ENCODE results near the gene REXO5. TPM values are rescaled to one million over a fixed set of nuclear protein-coding genes. Genes with fewer than 3 reads are reported as not detected.

Gene REXO5
- total and polyA plus RNA-seq, 9 of the 15 experiments (the other 6 are each of a cell fraction or from before 2014, with no cell fraction given), result 10.5 to 45.1 (median 25.4) TPM

DNA sequence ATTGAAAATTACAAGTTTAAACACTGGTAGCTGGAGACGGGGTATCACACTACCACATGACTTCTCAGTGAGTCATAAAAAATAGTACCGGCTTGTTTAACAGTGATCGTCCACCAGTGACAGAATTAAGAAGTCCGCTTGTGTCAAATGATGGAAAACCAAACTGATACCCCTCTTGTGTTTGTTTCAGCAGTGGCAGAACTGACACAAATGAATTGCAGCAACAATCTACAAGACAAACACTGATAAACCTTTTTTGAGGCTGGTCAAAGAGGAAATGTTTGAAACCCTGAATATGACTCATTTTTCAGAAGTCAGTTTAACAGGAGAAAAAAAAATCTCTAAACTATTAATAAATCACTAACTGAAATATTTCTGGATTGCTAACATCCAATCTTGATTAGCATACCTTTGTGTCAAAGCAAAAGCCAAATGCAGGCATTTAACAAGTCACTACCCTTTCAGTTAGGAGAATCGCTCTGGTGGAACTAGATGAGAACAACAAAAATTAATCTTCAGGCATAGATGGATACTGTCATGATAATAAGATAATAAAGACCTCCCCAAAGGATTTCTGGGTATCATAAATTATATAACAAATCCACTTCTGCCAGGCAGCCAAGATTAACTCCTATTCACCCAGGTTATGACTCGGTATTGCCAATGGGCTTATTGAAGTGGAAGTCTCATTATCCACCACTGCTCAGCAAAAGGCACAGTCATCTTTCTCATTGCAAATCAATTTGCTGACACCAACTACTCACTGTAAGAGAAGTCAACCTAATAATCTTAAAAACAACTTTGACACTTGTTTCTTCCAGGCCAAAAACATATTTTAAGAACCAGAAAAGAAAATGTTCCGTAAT lies 73.1 kb downstream of the REXO5 start:
- intact Hi-C loops (cut with micrococcal nuclease), result no loop called here
- no peak overlapping the region for H3K27ac ChIP-seq (ENCODE audit: extremely low read depth, low read depth, low read length)
- no peaks in the 10 kb centered on the region for H3K36me3 ChIP-seq (ENCODE audit: control insufficient read depth, insufficient read depth, low read length)
- TF ChIP-seq MEF2A (IDR thresholded peaks at IDR 0.05; ENCODE audit: control insufficient read depth, low read depth, low read length) (no peak), NFE2 (IDR thresholded peaks at IDR 0.05; ENCODE audit: low read depth) (0 out of 2 replicates have a peak, but pooled peaks have one; percentile 8), FOSL1 (tag; conservative IDR thresholded peaks at IDR 0.05) (peak; percentile 77), JUND (IDR thresholded peaks at IDR 0.05; ENCODE audit: borderline replicate concordance, low read depth, low read length) (0 out of 2 replicates have a peak, but pooled peaks have one; percentile 24), JUND (tag; IDR thresholded peaks at IDR 0.05; ENCODE audit: borderline replicate concordance, low read depth, low read length) (no peak), MAFG (tag; conservative IDR thresholded peaks at IDR 0.05) (peak; percentile 30; the same call in 1 of the 2 replicates)
- DNase-seq (ENCODE audit: extremely low read depth in 1 of 4, low spot score in 3 of 4), result no peak
- ATAC-seq, result no peak
- no peak overlapping the region for H3K4me2 ChIP-seq (ENCODE audit: insufficient read depth, low read length)
- ChIA-PET POLR2A (interaction anchor here (1.7 kb wide), 1 partner anchor 8 kb away, joined by 5 read pairs; no protein-coding TSS in a partner anchor), CTCF (ENCODE audit: low intra/inter-chr PET ratio) (no interaction called here)
- H2AFZ ChIP-seq (ENCODE audit: low read depth, low read length), result no peak overlapping the region
- H3K9me3 ChIP-seq (replicated peaks; ENCODE audit: control insufficient read depth, insufficient read depth, low read depth, low read length), result no peaks in the 10 kb centered on the region
- 47% methylated on average over 7 of the region's 7 CpGs for WGBS (ENCODE audit: insufficient coverage, low coverage, missing lambda C conversion rate)
- H3K4me1 ChIP-seq (replicated peaks in 1 of 2; ENCODE audit: control insufficient read depth in 2 of 2, insufficient read depth in 2 of 2, low read length in 2 of 2), result no peaks in the 10 kb centered on the region; a peak in 1 of 5 replicates
- FAIRE-seq, result no peak
- H3K27me3 ChIP-seq (ENCODE audit: control insufficient read depth in 2 of 2, insufficient read depth in 2 of 2, low read length in 2 of 2), result no peaks in the 10 kb centered on the region
- no TSS peak for BruUV-seq (replicated peaks)
- no peaks in the 10 kb centered on the region for H4K20me1 ChIP-seq (replicated peaks; ENCODE audit: control insufficient read depth, insufficient read depth, low read length)
- no peak overlapping the region for H3K9ac ChIP-seq (ENCODE audit: insufficient read depth in 1 of 2, low read depth in 2 of 2, low read length in 2 of 2)
- no peaks in the 10 kb centered on the region for H3K79me2 ChIP-seq (ENCODE audit: control insufficient read depth, insufficient read depth, low read length)
- no peaks in the 10 kb centered on the region for H3K9me1 ChIP-seq (ENCODE audit: control insufficient read depth, insufficient read depth, low read length)
- in situ Hi-C loops (cut with MboI), result no loop called here
- no peak overlapping the region for H3K4me3 ChIP-seq
